Measurements from ENCODE around the gene SNED1.

Gene SNED1

DNA sequence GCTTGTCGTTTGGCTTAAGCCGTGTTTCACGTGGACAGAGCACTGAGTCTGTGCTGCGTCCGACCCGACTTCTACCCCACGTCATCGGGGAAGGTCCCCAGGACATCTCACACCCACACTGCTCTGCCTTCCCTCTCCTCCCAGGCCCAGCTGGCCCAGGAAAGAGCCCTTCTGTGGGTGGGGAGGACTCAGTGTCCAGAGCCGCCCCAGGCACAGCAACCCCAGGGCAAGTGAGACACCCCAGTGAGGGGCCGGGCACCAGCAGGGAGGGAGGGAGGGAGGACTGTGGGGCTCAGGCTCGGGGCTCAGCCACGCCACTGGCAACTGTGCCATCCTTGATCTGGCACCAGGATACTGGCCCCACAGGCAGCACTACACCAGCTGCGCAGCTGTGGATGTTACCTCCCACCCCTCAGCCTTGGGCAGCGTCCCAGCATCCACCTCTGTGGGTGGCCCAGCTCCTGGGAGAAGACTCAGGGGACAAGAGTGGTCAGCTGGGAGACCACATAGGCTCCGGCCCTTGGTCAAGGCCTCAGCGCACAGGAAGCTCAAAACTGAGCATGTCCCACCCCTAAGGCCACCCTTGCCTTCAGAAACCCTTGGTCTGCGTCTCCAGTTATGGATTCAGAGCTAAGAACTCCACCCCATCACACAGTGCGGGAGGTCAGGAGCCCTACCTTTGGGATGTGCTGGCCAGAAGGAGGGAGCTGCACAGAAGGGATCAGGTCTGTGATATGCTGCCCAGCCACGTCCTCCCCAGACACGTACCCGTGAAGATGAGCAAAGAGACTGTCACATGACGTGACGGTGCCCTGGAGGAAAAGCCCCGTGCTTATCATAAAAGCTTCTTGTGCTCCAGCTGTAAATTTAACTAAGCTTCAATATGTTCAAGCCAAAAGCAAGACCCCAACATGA is 139.1 kb downstream of the SNED1 start:
- H3K9ac ChIP-seq (ENCODE audit: low read length): no peak overlapping the region
- H3F3A ChIP-seq (ENCODE audit: insufficient read depth, low read length): no peaks in the 10 kb centered on the region
- H3K4me2 ChIP-seq (ENCODE audit: low read depth, low read length): no peak overlapping the region
- H3K79me2 ChIP-seq (ENCODE audit: low read length): no peaks in the 10 kb centered on the region
- DNase-seq: no peak
- TF ChIP-seq EZH2phosphoT487 (IDR thresholded peaks at IDR 0.05; ENCODE audit: low read length) (no peak), EZH2 (optimal IDR thresholded peaks at IDR 0.05; ENCODE audit: low read depth, low read length) (no peak)
- TF ChIP-seq, protein P1, sequence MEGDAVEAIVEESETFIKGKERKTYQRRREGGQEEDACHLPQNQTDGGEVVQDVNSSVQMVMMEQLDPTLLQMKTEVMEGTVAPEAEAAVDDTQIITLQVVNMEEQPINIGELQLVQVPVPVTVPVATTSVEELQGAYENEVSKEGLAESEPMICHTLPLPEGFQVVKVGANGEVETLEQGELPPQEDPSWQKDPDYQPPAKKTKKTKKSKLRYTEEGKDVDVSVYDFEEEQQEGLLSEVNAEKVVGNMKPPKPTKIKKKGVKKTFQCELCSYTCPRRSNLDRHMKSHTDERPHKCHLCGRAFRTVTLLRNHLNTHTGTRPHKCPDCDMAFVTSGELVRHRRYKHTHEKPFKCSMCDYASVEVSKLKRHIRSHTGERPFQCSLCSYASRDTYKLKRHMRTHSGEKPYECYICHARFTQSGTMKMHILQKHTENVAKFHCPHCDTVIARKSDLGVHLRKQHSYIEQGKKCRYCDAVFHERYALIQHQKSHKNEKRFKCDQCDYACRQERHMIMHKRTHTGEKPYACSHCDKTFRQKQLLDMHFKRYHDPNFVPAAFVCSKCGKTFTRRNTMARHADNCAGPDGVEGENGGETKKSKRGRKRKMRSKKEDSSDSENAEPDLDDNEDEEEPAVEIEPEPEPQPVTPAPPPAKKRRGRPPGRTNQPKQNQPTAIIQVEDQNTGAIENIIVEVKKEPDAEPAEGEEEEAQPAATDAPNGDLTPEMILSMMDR (IDR thresholded peaks at IDR 0.05; ENCODE audit: low read length): no peak
- no peaks in the 10 kb centered on the region for H3K4me1 ChIP-seq (ENCODE audit: low read length)
- no peak overlapping the region for H3K27ac ChIP-seq (ENCODE audit: low read length)
- H3K9me3 ChIP-seq (replicated peaks; ENCODE audit: insufficient read depth, low read length): no peaks in the 10 kb centered on the region
- no peaks in the 10 kb centered on the region for H3K27me3 ChIP-seq (replicated peaks; ENCODE audit: insufficient read depth, low read length)
- H3K36me3 ChIP-seq (replicated peaks; ENCODE audit: insufficient read depth, low read length): no peaks in the 10 kb centered on the region
- no peaks in the 10 kb centered on the region for H3K9me2 ChIP-seq (replicated peaks; ENCODE audit: insufficient read depth, low read length)
- H4K20me1 ChIP-seq (ENCODE audit: insufficient read depth, low read length): no peaks in the 10 kb centered on the region
- no peak overlapping the region for H3K4me3 ChIP-seq (ENCODE audit: low read length)
- no peak overlapping the region for H2AFZ ChIP-seq (ENCODE audit: low read length)

DNA sequence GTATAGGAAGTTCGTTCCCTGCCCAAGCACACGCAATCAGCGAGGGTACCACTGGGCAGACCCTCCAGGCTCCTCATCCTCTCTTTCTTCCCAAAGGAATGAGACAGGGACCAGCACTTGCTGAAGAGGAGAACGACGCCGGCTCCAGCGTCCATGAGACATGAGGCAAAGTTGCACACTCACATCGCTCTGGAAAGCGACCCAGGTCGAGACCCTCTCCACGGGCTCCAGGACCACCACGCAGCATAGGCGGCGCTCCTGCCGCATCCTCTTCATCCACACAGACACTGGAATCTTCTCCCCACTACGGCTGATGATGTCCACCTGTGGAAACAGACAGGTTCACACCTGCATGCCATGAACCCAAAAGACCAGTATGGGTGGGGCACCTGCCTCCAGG is 140.1 kb downstream of the SNED1 start:
- Histone ChIP-seq H3K9me3 (replicated peaks; ENCODE audit: insufficient read depth, low read length) (no peaks in the 10 kb centered on the region), H3K9ac (ENCODE audit: low read length) (no peak overlapping the region), H3K4me3 (ENCODE audit: low read length) (no peak overlapping the region), H3K27me3 (replicated peaks; ENCODE audit: insufficient read depth, low read length) (no peaks in the 10 kb centered on the region), H3K9me2 (replicated peaks; ENCODE audit: insufficient read depth, low read length) (no peaks in the 10 kb centered on the region), H3K36me3 (replicated peaks; ENCODE audit: insufficient read depth, low read length) (no peaks in the 10 kb centered on the region), H2AFZ (ENCODE audit: low read length) (no peak overlapping the region), H3K4me2 (ENCODE audit: low read depth, low read length) (no peak overlapping the region), H3K27ac (ENCODE audit: low read length) (no peak overlapping the region), H3F3A (ENCODE audit: insufficient read depth, low read length) (no peaks in the 10 kb centered on the region), H3K79me2 (ENCODE audit: low read length) (no peaks in the 10 kb centered on the region), H4K20me1 (ENCODE audit: insufficient read depth, low read length) (no peaks in the 10 kb centered on the region), H3K4me1 (ENCODE audit: low read length) (no peaks in the 10 kb centered on the region)
- TF ChIP-seq EZH2 (optimal IDR thresholded peaks at IDR 0.05; ENCODE audit: low read depth, low read length) (no peak), EZH2phosphoT487 (IDR thresholded peaks at IDR 0.05; ENCODE audit: low read length) (no peak)
- TF ChIP-seq, protein P1 (IDR thresholded peaks at IDR 0.05; ENCODE audit: low read length): no peak
- no peak for DNase-seq

DNA sequence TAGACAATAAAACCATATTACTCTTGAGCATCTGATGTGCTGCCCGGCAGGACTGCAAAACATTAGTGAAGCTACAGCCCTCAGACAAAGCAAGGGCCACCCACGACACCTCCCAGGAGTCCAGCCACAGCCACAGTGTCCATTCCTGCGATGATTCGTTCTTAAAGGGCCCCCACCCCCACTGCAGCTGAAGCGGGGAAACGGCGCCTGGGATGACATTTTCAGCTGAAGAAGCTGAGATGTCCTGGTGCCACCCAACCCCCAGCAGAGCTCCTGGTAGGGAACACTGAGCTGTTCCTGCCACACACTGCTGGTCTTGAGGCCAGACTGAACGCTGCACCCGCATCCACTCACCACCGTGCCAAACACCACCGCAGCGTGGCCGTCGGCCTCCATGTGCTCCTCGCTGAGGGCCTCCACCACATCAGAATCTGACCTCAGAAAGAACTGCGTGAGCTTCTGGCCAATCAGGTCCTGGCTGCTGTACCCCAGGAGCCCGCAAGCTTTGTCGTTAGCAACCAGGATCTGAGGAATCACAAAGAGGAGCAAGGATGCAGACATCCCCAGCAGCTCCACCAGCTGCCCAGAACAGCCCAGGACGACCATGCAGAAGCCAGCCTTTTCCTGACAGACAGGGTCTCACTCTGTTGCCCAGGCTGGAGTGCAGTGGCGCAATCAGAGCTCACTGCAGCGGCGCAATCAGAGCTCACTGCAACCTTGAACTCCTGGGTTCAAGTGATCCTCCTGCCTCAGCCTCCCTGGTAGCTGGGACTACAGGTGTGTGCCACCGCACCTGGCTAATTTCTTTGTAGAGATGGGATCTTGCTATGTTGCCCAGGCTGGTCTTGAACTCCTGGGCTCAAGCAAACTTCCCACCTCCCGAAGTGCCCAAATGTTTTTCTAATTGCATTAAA is 141.4 kb downstream of the SNED1 start:
- Histone ChIP-seq H3K9me3 (replicated peaks; ENCODE audit: insufficient read depth, low read length) (no peaks in the 10 kb centered on the region), H3K4me1 (ENCODE audit: low read length) (no peaks in the 10 kb centered on the region), H3K79me2 (ENCODE audit: low read length) (no peaks in the 10 kb centered on the region), H3K9ac (ENCODE audit: low read length) (no peak overlapping the region), H3K27me3 (replicated peaks; ENCODE audit: insufficient read depth, low read length) (no peaks in the 10 kb centered on the region), H3K36me3 (replicated peaks; ENCODE audit: insufficient read depth, low read length) (no peaks in the 10 kb centered on the region), H2AFZ (ENCODE audit: low read length) (no peak overlapping the region), H3F3A (ENCODE audit: insufficient read depth, low read length) (no peaks in the 10 kb centered on the region), H3K27ac (ENCODE audit: low read length) (no peak overlapping the region), H3K4me2 (ENCODE audit: low read depth, low read length) (no peak overlapping the region), H4K20me1 (ENCODE audit: insufficient read depth, low read length) (no peaks in the 10 kb centered on the region), H3K9me2 (replicated peaks; ENCODE audit: insufficient read depth, low read length) (no peaks in the 10 kb centered on the region), H3K4me3 (ENCODE audit: low read length) (no peak overlapping the region)
- DNase-seq: no peak
- no peak for TF ChIP-seq EZH2phosphoT487 (IDR thresholded peaks at IDR 0.05; ENCODE audit: low read length)
- no peak for TF ChIP-seq EZH2 (optimal IDR thresholded peaks at IDR 0.05; ENCODE audit: low read depth, low read length)
- TF ChIP-seq, protein P1 (IDR thresholded peaks at IDR 0.05; ENCODE audit: low read length): no peak
